Activated CD4-positive, alpha-beta T cell treated with anti-CD3 and anti-CD28 coated beads, Interleukin-2, amount 10 ng/mL, durations not matched to agents 24 days and 14 days (primary cell): ENCODE measurements around the gene HTR6. TPM values are rescaled to one million over a fixed set of nuclear protein-coding genes. Genes with fewer than 3 reads are reported as not detected.

Source experiments
- DNase-seq: peaks from one replicate; pipeline ENCODE4 v3.0.0; 2022
- H3K27ac Mint-ChIP-seq: one replicate; pipeline ENCODE4 v1.8.0; 2022; ENCODE audit warnings: mild to moderate bottlenecking, mixed read lengths
- H3K27me3 Mint-ChIP-seq: one replicate; pipeline ENCODE4 v1.8.0; 2022; ENCODE audit warnings: mixed read lengths
- H3K36me3 Mint-ChIP-seq: one replicate; pipeline ENCODE4 v1.8.0; 2022; ENCODE audit warnings: low read depth, mild to moderate bottlenecking, mixed read lengths
- H3K4me1 Mint-ChIP-seq: one replicate; pipeline ENCODE4 v1.8.0; 2021; ENCODE audit warnings: mixed read lengths
- H3K4me3 Mint-ChIP-seq: one replicate; pipeline ENCODE4 v1.8.0; 2022; ENCODE audit warnings: mild to moderate bottlenecking, moderate library complexity, mixed read lengths
- H3K9me3 Mint-ChIP-seq: one replicate; pipeline ENCODE4 v1.8.0; 2021; ENCODE audit warnings: mixed read lengths
- intact Hi-C: fragments of 100-400 bp; cut with micrococcal nuclease; formaldehyde crosslinking; loops from one replicate; pipeline ENCODE4 v1.15.1; 2023
- total RNA-seq: library from RNA; stranded (reverse); gene quantifications from 2 replicates; pipeline ENCODE4 v1.2.3, GENCODE V29; 2022

Gene HTR6
- total RNA-seq, 1 donor from 2014 or later, result not detected

GRCh38 chr1:19656134-19656779 lies 8.4 kb upstream of the HTR6 start:
- H3K27ac Mint-ChIP-seq, result no peak overlapping the region
- H3K4me1 Mint-ChIP-seq, result peaks cover 21% of the 10 kb centered on the region
- peaks cover 3% of the 10 kb centered on the region for H3K27me3 Mint-ChIP-seq
- H3K4me3 Mint-ChIP-seq, result no peak overlapping the region
- no peaks in the 10 kb centered on the region for H3K9me3 Mint-ChIP-seq
- peaks cover 4% of the 10 kb centered on the region for H3K36me3 Mint-ChIP-seq
- intact Hi-C loops, result no loop called here
- DNase-seq, result no peak

- peaks cover 4% of the 10 kb centered on the region for H3K36me3 Mint-ChIP-seq
- DNase-seq, result no peak
- H3K27ac Mint-ChIP-seq, result no peak overlapping the region
- H3K4me1 Mint-ChIP-seq, result peaks cover 20% of the 10 kb centered on the region
- H3K9me3 Mint-ChIP-seq, result no peaks in the 10 kb centered on the region
- intact Hi-C loops, result no loop called here
- H3K27me3 Mint-ChIP-seq, result peaks cover 3% of the 10 kb centered on the region
- no peak overlapping the region for H3K4me3 Mint-ChIP-seq
These were observed 7.8 kb upstream of the HTR6 start for GRCh38 chr1:19656780-19657466.

GRCh38 chr1:19657511-19657910 lies 7.2 kb upstream of the HTR6 start:
- Mint-ChIP-seq H3K27ac (no peak overlapping the region), H3K4me3 (no peak overlapping the region), H3K36me3 (peaks cover 4% of the 10 kb centered on the region), H3K9me3 (no peaks in the 10 kb centered on the region), H3K27me3 (peaks cover 3% of the 10 kb centered on the region), H3K4me1 (peaks cover 20% of the 10 kb centered on the region)
- DNase-seq, result no peak
- intact Hi-C loops, result no loop called here

- Mint-ChIP-seq H3K27ac (no peak overlapping the region), H3K27me3 (peaks cover 10% of the 10 kb centered on the region), H3K9me3 (no peaks in the 10 kb centered on the region), H3K36me3 (peaks cover 4% of the 10 kb centered on the region), H3K4me3 (no peak overlapping the region), H3K4me1 (peaks cover 20% of the 10 kb centered on the region)
- intact Hi-C loops, result no loop called here
- DNase-seq, result no peak
These were observed 6.5 kb upstream of the HTR6 start for GRCh38 chr1:19658186-19658585.

- Mint-ChIP-seq H3K27ac (no peak overlapping the region), H3K27me3 (peaks cover 34% of the 10 kb centered on the region), H3K36me3 (peaks cover 6% of the 10 kb centered on the region), H3K9me3 (no peaks in the 10 kb centered on the region), H3K4me3 (no peak overlapping the region), H3K4me1 (peaks cover 15% of the 10 kb centered on the region)
- peak; percentile 84 for DNase-seq
- intact Hi-C loops, result loop anchor here (1.0 to 2.0 kb wide), 2 partner anchors 43 to 149 kb away; no protein-coding TSS in a partner anchor
These were observed 2.9 kb upstream of the HTR6 start for GRCh38 chr1:19661721-19662228.

- H3K27ac Mint-ChIP-seq, result no peak overlapping the region
- H3K4me3 Mint-ChIP-seq, result no peak overlapping the region
- peaks cover 15% of the 10 kb centered on the region for H3K4me1 Mint-ChIP-seq
- no peaks in the 10 kb centered on the region for H3K9me3 Mint-ChIP-seq
- H3K36me3 Mint-ChIP-seq, result peaks cover 6% of the 10 kb centered on the region
- intact Hi-C loops, result loop anchor here (2.0 kb wide), 1 partner anchor 148 kb away; no protein-coding TSS in a partner anchor
- DNase-seq, result no peak
- peaks cover 39% of the 10 kb centered on the region for H3K27me3 Mint-ChIP-seq
These were observed 2.4 kb upstream of the HTR6 start for GRCh38 chr1:19662313-19662712.

GRCh38 chr1:19665186-19665495 lies 466 bp downstream of the HTR6 start:
- H3K36me3 Mint-ChIP-seq, result peaks cover 4% of the 10 kb centered on the region
- H3K4me1 Mint-ChIP-seq, result peaks cover 6% of the 10 kb centered on the region
- no peaks in the 10 kb centered on the region for H3K9me3 Mint-ChIP-seq
- H3K4me3 Mint-ChIP-seq, result peak overlapping the region; percentile 44
- no peak for DNase-seq
- intact Hi-C loops, result no loop called here
- peaks cover 55% of the 10 kb centered on the region for H3K27me3 Mint-ChIP-seq
- H3K27ac Mint-ChIP-seq, result no peak overlapping the region

- H3K4me3 Mint-ChIP-seq, result peak overlapping the region; percentile 67
- DNase-seq, result no peak
- H3K27me3 Mint-ChIP-seq, result peaks cover 56% of the 10 kb centered on the region
- no peak overlapping the region for H3K27ac Mint-ChIP-seq
- no peaks in the 10 kb centered on the region for H3K9me3 Mint-ChIP-seq
- intact Hi-C loops, result no loop called here
- H3K36me3 Mint-ChIP-seq, result peaks cover 4% of the 10 kb centered on the region
- peaks cover 4% of the 10 kb centered on the region for H3K4me1 Mint-ChIP-seq
These were observed 1.1 kb downstream of the HTR6 start for GRCh38 chr1:19665496-19666465.

- H3K27ac Mint-ChIP-seq, result no peak overlapping the region
- peaks cover 51% of the 10 kb centered on the region for H3K27me3 Mint-ChIP-seq
- H3K4me1 Mint-ChIP-seq, result peaks cover 4% of the 10 kb centered on the region
- no peaks in the 10 kb centered on the region for H3K9me3 Mint-ChIP-seq
- H3K4me3 Mint-ChIP-seq, result no peak overlapping the region
- intact Hi-C loops, result no loop called here
- peaks cover 4% of the 10 kb centered on the region for H3K36me3 Mint-ChIP-seq
- no peak for DNase-seq
These were observed 4.2 kb downstream of the HTR6 start for GRCh38 chr1:19668888-19669287.

GRCh38 chr1:19670787-19671186 lies 6.1 kb downstream of the HTR6 start:
- Mint-ChIP-seq H3K4me1 (peaks cover 4% of the 10 kb centered on the region), H3K27me3 (peaks cover 48% of the 10 kb centered on the region), H3K4me3 (no peak overlapping the region), H3K27ac (no peak overlapping the region), H3K9me3 (no peaks in the 10 kb centered on the region), H3K36me3 (peaks cover 4% of the 10 kb centered on the region)
- DNase-seq, result no peak
- intact Hi-C loops, result no loop called here

GRCh38 chr1:19672237-19672636 lies 7.6 kb downstream of the HTR6 start:
- no peaks in the 10 kb centered on the region for H3K9me3 Mint-ChIP-seq
- intact Hi-C loops, result no loop called here
- H3K4me1 Mint-ChIP-seq, result no peaks in the 10 kb centered on the region
- peaks cover 35% of the 10 kb centered on the region for H3K27me3 Mint-ChIP-seq
- H3K36me3 Mint-ChIP-seq, result no peaks in the 10 kb centered on the region
- no peak overlapping the region for H3K4me3 Mint-ChIP-seq
- DNase-seq, result no peak
- no peak overlapping the region for H3K27ac Mint-ChIP-seq

- Mint-ChIP-seq H3K9me3 (no peaks in the 10 kb centered on the region), H3K27ac (no peak overlapping the region), H3K36me3 (no peaks in the 10 kb centered on the region), H3K4me1 (no peaks in the 10 kb centered on the region), H3K27me3 (peaks cover 17% of the 10 kb centered on the region), H3K4me3 (no peak overlapping the region)
- no peak for DNase-seq
- intact Hi-C loops, result no loop called here
These were observed 11.1 kb downstream of the HTR6 start for GRCh38 chr1:19675797-19676196.

- peaks cover 14% of the 10 kb centered on the region for H3K27me3 Mint-ChIP-seq
- H3K4me3 Mint-ChIP-seq, result no peak overlapping the region
- no peaks in the 10 kb centered on the region for H3K36me3 Mint-ChIP-seq
- peak; percentile 76 for DNase-seq
- no peak overlapping the region for H3K27ac Mint-ChIP-seq
- no peaks in the 10 kb centered on the region for H3K9me3 Mint-ChIP-seq
- intact Hi-C loops, result no loop called here
- H3K4me1 Mint-ChIP-seq, result no peaks in the 10 kb centered on the region
These were observed 11.8 kb downstream of the HTR6 start for GRCh38 chr1:19676438-19676922.
